B cell (primary cell): Measurements from ENCODE around the gene LRG1. TPM values are rescaled to one million over a fixed set of nuclear protein-coding genes. Genes with fewer than 3 reads are reported as not detected.

Experiments
- ATAC-seq: fragments of 200-7000 bp; cut with Tn5 transposase; one replicate; pipeline ENCODE4 v1.10.0; 2021; ENCODE audit warnings: low read depth, mild to moderate bottlenecking, moderate number of reproducible peaks, moderate library complexity
- CTCF ChIA-PET: fragments of 350-600 bp; sonication (Branson Sonifier 250); formaldehyde crosslinking; loops from one replicate; lab custom pipeline; 2021; ENCODE audit warnings: antibody characterized with exemption, inconsistent platforms; lab: Charles Lee
- POLR2A ChIA-PET: fragments of 350-600 bp; sonication (Branson Sonifier 250); formaldehyde crosslinking; loops from one replicate; lab custom pipeline; 2021; ENCODE audit warnings: antibody characterized with exemption; lab: Charles Lee
- DNase-seq: peaks from one replicate; pipeline ENCODE4 v3.0.0; 2013
- H2AFZ ChIP-seq: 2 replicates; pipeline ENCODE4 v1.6.1; 2012; ENCODE audit warnings: mild to moderate bottlenecking, low read depth, low read length; ENCODE audit not compliant: insufficient read depth, poor library complexity, severe bottlenecking
- H3K27ac ChIP-seq, 2 donors: 1 replicate in 1 of 2; 2 replicates in 1 of 2; pipeline ENCODE4 v1.5.1; 2012 to 2013; ENCODE audit warnings: low read length in 2 of 2, mild to moderate bottlenecking in 2 of 2, moderate library complexity in 1 of 2
- H3K27me3 ChIP-seq, 4 experiments: fragments of 200-600 bp in 1 of 4; sonication (generic) in 1 of 4; replicated peaks in 1 of 4; 1 replicate in 2 of 4; 2 replicates in 2 of 4; pipeline versions ENCODE4 v1.6.1 to v1.7.0; 2013 to 2016; ENCODE audit warnings: low read length in 3 of 4, mild to moderate bottlenecking in 2 of 4, mixed read lengths in 1 of 4, moderate library complexity in 1 of 4; ENCODE audit not compliant: insufficient read depth in 4 of 4, control insufficient read depth in 3 of 4; ENCODE audit errors: control extremely low read depth in 1 of 4
- H3K36me3 ChIP-seq, 2 experiments: replicated peaks in 1 of 2; 1 replicate in 1 of 2; 2 replicates in 1 of 2; pipeline versions ENCODE4 v1.6.1 to v1.7.1; 2013; ENCODE audit warnings: low read length in 1 of 2; ENCODE audit not compliant: insufficient read depth in 2 of 2, control insufficient read depth in 1 of 2; ENCODE audit errors: control extremely low read depth in 1 of 2, extremely low read depth in 1 of 2
- H3K4me1 ChIP-seq, 2 donors: fragments of 200-600 bp in 1 of 2; sonication (generic) in 1 of 2; 1 replicate in 1 of 2; 2 replicates in 1 of 2; pipeline versions ENCODE4 v1.5.1 to v1.6.1; 2013 to 2017; ENCODE audit warnings: low read length in 2 of 2; ENCODE audit not compliant: control insufficient read depth in 2 of 2, insufficient read depth in 2 of 2
- H3K4me2 ChIP-seq: replicated peaks from 2 replicates; pipeline ENCODE3; 2012; ENCODE audit warnings: mild to moderate bottlenecking, low read depth, low read length; ENCODE audit not compliant: poor library complexity, severe bottlenecking
- H3K4me3 ChIP-seq, 5 experiments: fragments of 200-600 bp in 1 of 5; sonication (generic) in 1 of 5; 1 replicate in 3 of 5; 2 replicates in 2 of 5; pipeline versions ENCODE4 v1.5.1 to v1.7.0; 2011 to 2016; ENCODE audit warnings: low read length in 4 of 5, mild to moderate bottlenecking in 4 of 5, low read depth in 2 of 5, control low read depth in 1 of 5, moderate library complexity in 1 of 5; ENCODE audit not compliant: insufficient read depth in 1 of 5; ENCODE audit errors: control extremely low read depth in 1 of 5, extremely low read depth in 1 of 5
- H3K79me2 ChIP-seq: fragments of 200-600 bp; sonication (generic); one replicate; pipeline ENCODE4 v1.6.0; 2016; ENCODE audit warnings: low read length; ENCODE audit not compliant: control insufficient read depth, insufficient read depth
- H3K9ac ChIP-seq: fragments of 200-600 bp; sonication (generic); 2 replicates; pipeline ENCODE4 v1.6.1; 2017; ENCODE audit warnings: mild to moderate bottlenecking, low read length, moderate library complexity
- H3K9me3 ChIP-seq, 3 donors: one replicate each; pipeline versions ENCODE4 v1.6.1 to v1.7.1; 2013; ENCODE audit warnings: low read length in 2 of 3; ENCODE audit not compliant: control insufficient read depth in 2 of 3, insufficient read depth in 1 of 3; ENCODE audit errors: control extremely low read depth in 1 of 3
- H4K20me1 ChIP-seq: 2 replicates; pipeline ENCODE4 v1.6.0; 2012; ENCODE audit warnings: mild to moderate bottlenecking, low read length; ENCODE audit not compliant: insufficient read depth, control insufficient read depth, poor library complexity, severe bottlenecking
- H3K27ac Mint-ChIP-seq: one replicate; pipeline ENCODE4 v1.8.0; 2021; ENCODE audit warnings: mixed read lengths
- H3K27me3 Mint-ChIP-seq: one replicate; pipeline ENCODE4 v1.8.0; 2021; ENCODE audit warnings: mixed read lengths
- H3K4me1 Mint-ChIP-seq: one replicate; pipeline ENCODE4 v1.8.0; 2021; ENCODE audit warnings: mixed read lengths
- H3K4me3 Mint-ChIP-seq: one replicate; pipeline ENCODE4 v1.8.0; 2021; ENCODE audit warnings: mixed read lengths
- H3K9me3 Mint-ChIP-seq: one replicate; pipeline ENCODE4 v1.8.0; 2022; ENCODE audit warnings: mixed read lengths; ENCODE audit not compliant: insufficient read depth
- EZH2 ChIP-seq: IDR thresholded peaks from 2 replicates; pipeline ENCODE4 v1.6.1; 2012; ENCODE audit warnings: borderline replicate concordance, low read depth, mild to moderate bottlenecking, moderate library complexity, low read length; ENCODE audit not compliant: insufficient read depth, poor library complexity, severe bottlenecking
- WGBS: methylation state at CpG from one replicate; pipeline ENCODE4 v1.1.5; 2013; ENCODE audit warnings: missing lambda C conversion rate; ENCODE audit not compliant: insufficient coverage; 5-methylcytosine and 5-hydroxymethylcytosine counted together
- intact Hi-C: fragments of 100-400 bp; cut with micrococcal nuclease; formaldehyde crosslinking; loops from one replicate; pipeline ENCODE4 v1.10.0; 2022
- polyA plus RNA-seq: library from polyadenylated mRNA; depleted of rRNA; stranded (reverse); fragments of >200 nt; gene quantifications from 2 replicates; pipeline ENCODE4 v1.2.3, GENCODE V29; 2012
- total RNA-seq, 2 donors: library from RNA; stranded (reverse); fragments of 120-200 nt in 1 of 2; gene quantifications; 1 replicate in 1 of 2; 2 replicates in 1 of 2; pipeline versions ENCODE4 v1.2.3 to v1.2.4, GENCODE V29; 2013 to 2022
- TF ChIP-seq, protein P1 (sequence below): fragments of 200-600 bp; IDR thresholded peaks from one replicate; pipeline ENCODE4 v1.8.0; 2022; ENCODE audit warnings: antibody characterized with exemption, mild to moderate bottlenecking

Gene LRG1
- total and polyA plus RNA-seq, 2 donors (not counting 1 experiment from before 2014, with no cell fraction given) = 0.21 to 0.27 TPM

DNA sequence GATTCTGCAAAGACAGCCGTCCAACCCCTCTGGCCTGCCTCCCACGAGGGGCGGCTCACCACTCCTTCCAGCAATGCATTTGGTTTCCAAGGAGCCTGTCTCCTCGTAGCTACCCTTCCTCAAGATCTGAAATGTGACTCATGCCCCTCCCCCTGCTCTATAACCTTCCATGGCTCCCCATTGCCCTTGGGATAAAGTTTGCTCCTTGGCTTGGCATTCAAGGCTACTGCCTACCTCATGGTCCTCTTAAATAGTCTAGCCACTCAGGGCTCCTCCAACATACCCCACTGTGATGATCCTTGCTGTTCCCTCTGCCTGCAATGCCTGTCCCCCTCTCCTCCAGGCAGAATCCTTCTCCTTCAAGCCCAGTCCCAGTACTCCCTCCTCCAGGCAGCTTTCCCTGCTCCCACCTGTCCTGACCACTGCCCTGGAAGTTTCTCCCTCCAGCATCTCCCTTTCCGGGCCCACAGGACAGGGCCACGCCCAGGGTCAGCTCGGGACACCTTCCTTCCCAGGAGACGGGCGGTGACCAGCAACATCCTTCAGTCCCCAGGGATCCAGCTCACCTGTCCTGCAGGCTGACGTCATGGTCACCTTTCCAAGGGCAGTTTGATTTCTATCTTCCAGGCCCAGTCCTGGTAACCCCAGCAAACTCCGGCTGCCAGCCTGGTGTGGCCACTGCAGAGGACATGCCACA lies 38.9 kb upstream of the LRG1 start:
- Histone ChIP-seq H3K4me1 (peaks cover 3 to 7% of the 10 kb centered on the region in 2 donors), H3K79me2 (no peaks in the 10 kb centered on the region), H3K4me2 (no peak overlapping the region), H3K27me3 (peaks cover 0 to 70% (median 30%) of the 10 kb centered on the region in 4 experiments), H3K9me3 (peaks cover 0 to 18% (median 0%) of the 10 kb centered on the region in 3 donors), H3K9ac (no peak overlapping the region), H3K36me3 (no peaks in the 10 kb centered on the region), H4K20me1 (no peaks in the 10 kb centered on the region), H3K27ac (no peak overlapping the region), H2AFZ (no peak overlapping the region), H3K4me3 (no peak overlapping the region)
- Mint-ChIP-seq H3K27ac (no peak overlapping the region), H3K4me1 (peaks cover 10% of the 10 kb centered on the region), H3K9me3 (no peaks in the 10 kb centered on the region), H3K4me3 (no peak overlapping the region), H3K27me3 (peaks cover 46% of the 10 kb centered on the region)
- intact Hi-C loops = no loop called here
- ChIA-PET CTCF (interaction anchor here (0.8 to 1.0 kb wide), 2 partner anchors 20 to 57 kb away, joined by 3 read pairs; no protein-coding TSS in a partner anchor), POLR2A (no interaction called here)
- ATAC-seq (no peak), DNase-seq (no peak)
- TF ChIP-seq, protein P1, sequence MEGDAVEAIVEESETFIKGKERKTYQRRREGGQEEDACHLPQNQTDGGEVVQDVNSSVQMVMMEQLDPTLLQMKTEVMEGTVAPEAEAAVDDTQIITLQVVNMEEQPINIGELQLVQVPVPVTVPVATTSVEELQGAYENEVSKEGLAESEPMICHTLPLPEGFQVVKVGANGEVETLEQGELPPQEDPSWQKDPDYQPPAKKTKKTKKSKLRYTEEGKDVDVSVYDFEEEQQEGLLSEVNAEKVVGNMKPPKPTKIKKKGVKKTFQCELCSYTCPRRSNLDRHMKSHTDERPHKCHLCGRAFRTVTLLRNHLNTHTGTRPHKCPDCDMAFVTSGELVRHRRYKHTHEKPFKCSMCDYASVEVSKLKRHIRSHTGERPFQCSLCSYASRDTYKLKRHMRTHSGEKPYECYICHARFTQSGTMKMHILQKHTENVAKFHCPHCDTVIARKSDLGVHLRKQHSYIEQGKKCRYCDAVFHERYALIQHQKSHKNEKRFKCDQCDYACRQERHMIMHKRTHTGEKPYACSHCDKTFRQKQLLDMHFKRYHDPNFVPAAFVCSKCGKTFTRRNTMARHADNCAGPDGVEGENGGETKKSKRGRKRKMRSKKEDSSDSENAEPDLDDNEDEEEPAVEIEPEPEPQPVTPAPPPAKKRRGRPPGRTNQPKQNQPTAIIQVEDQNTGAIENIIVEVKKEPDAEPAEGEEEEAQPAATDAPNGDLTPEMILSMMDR = no peak
- no peak for TF ChIP-seq EZH2
- 85% methylated on average over 11 of the region's 11 CpGs for WGBS
